Esophagus muscularis mucosa (tissue), 4 donors: ENCODE measurements around the gene ABCC5. TPM values are rescaled to one million over a fixed set of nuclear protein-coding genes. Genes with fewer than 3 reads are reported as not detected.
A peak's percentile ranks its signal among the peaks of the same experiment; 100 is the strongest.
"Not testable (repeated sequence)": the region's sequence is repeated elsewhere in the genome, so short reads cannot be mapped to it uniquely, and the experiment has no call there.

Experiments used
- DNase-seq: peaks from one replicate; pipeline ENCODE4 v3.0.0-alpha.2; 2017; ENCODE audit errors: extremely low spot score
- H3K27ac ChIP-seq, 4 donors: fragments of 200-600 bp; sonication (generic); replicated peaks in 1 of 4; 1 replicate in 3 of 4; 2 replicates in 1 of 4; pipeline ENCODE4 v1.5.1; 2016 to 2019; ENCODE audit warnings: mild to moderate bottlenecking in 1 of 4
- H3K27me3 ChIP-seq, 4 donors: fragments of 200-600 bp; sonication (generic); one replicate each; pipeline versions ENCODE4 v1.5.1 to v1.6.0; 2016 to 2019
- H3K36me3 ChIP-seq, 4 donors: fragments of 200-600 bp; sonication (generic); one replicate each; pipeline ENCODE4 v1.5.1; 2016 to 2019
- H3K4me1 ChIP-seq, 4 donors: fragments of 200-600 bp; sonication (generic); one replicate each; pipeline ENCODE4 v1.5.1; 2016 to 2019
- H3K4me3 ChIP-seq, 4 donors: fragments of 200-600 bp; sonication (generic); 1 replicate in 2 of 4; 2 replicates in 2 of 4; pipeline ENCODE4 v1.5.1; 2016 to 2019; ENCODE audit warnings: mild to moderate bottlenecking in 4 of 4, moderate library complexity in 1 of 4
- H3K9me3 ChIP-seq, 4 donors: fragments of 200-600 bp; sonication (generic); 1 replicate in 3 of 4; 2 replicates in 1 of 4; pipeline ENCODE4 v1.5.1; 2016 to 2019
- CTCF ChIP-seq, 3 experiments: fragments of 200-600 bp in 2 of 3; fragments of 450-650 bp in 1 of 3; sonication (generic) in 2 of 3; IDR thresholded peaks; one replicate each; pipeline ENCODE4 v1.5.1; 2017 to 2019; ENCODE audit warnings: antibody characterized with exemption in 3 of 3, mild to moderate bottlenecking in 2 of 3, moderate library complexity in 1 of 3
- EP300 ChIP-seq: sonication (generic); formaldehyde crosslinking; IDR thresholded peaks from one replicate; pipeline ENCODE4 v1.6.1; 2017; ENCODE audit warnings: antibody characterized with exemption
- POLR2A ChIP-seq: fragments of 450-650 bp; IDR thresholded peaks from one replicate; pipeline ENCODE4 v1.6.1; 2017; ENCODE audit warnings: antibody characterized with exemption, moderate library complexity, mild to moderate bottlenecking, low read depth
- POLR2AphosphoS5 ChIP-seq, 2 donors: sonication (generic); formaldehyde crosslinking; IDR thresholded peaks; one replicate each; pipeline ENCODE4 v1.6.1; 2017; ENCODE audit warnings: antibody characterized with exemption in 2 of 2
- WGBS: methylation state at CpG from one replicate; pipeline ENCODE4 v1.1.5; 2018; 5-methylcytosine and 5-hydroxymethylcytosine counted together
- intact Hi-C: fragments of 100-400 bp; cut with DNase I; formaldehyde crosslinking; loops from one replicate; pipeline ENCODE4 v1.15.1; 2023
- total RNA-seq, 4 donors: library from RNA; depleted of rRNA; stranded (reverse); fragments of >200 nt; gene quantifications; one replicate each; pipeline versions ENCODE4 v1.1.0 to v1.2.1, GENCODE V29; 2016

The ABCC5 gene
- total RNA-seq, 4 donors from 2014 or later = 9.8 to 20.2 (median 17.6) TPM

GRCh38 chr3:184011230-184011876, 6.3 kb downstream of the ABCC5 start:
- peaks cover 6 to 19% (median 10%) of the 10 kb centered on the region in 4 donors for H3K4me1 ChIP-seq
- DNase-seq = no peak
- TF ChIP-seq POLR2AphosphoS5 (IDR thresholded peaks at IDR 0.05) (no peak), POLR2A (no peak), CTCF (IDR thresholded peaks at IDR 0.05) (no peak), EP300 (no peak)
- H3K27ac ChIP-seq = no peak overlapping the region
- no peak overlapping the region for H3K4me3 ChIP-seq
- H3K9me3 ChIP-seq = no peaks in the 10 kb centered on the region
- peaks cover 7 to 51% (median 41%) of the 10 kb centered on the region in 4 donors for H3K36me3 ChIP-seq
- WGBS = 62% methylated on average over 4 of the region's 4 CpGs
- intact Hi-C loops = no loop called here
- no peaks in the 10 kb centered on the region for H3K27me3 ChIP-seq

DNA sequence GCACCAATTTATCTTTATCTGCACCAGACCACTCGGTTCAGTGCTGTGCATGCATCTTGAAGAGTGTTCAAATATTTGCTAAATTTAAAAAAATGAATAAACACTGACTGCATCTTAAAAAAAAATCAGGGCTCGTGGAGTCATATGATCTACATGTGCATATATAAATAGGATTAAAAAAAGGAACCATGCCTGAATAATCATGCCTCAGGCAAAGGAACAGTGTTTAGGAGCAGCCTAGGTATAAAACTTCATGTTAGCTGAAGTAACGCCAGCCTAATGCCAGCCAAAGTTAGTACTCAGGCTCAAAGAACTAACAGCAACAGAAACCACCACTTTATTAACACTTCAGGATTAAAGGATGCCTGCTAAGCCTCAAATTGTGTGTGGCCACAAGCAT, 9.5 kb downstream of the ABCC5 start:
- H3K4me3 ChIP-seq = no peak overlapping the region
- peaks cover 0 to 42% (median 32%) of the 10 kb centered on the region in 4 donors for H3K36me3 ChIP-seq
- peaks cover 11 to 35% (median 18%) of the 10 kb centered on the region in 4 donors for H3K4me1 ChIP-seq
- no peaks in the 10 kb centered on the region for H3K9me3 ChIP-seq
- H3K27ac ChIP-seq = no peak overlapping the region
- H3K27me3 ChIP-seq = no peaks in the 10 kb centered on the region
- WGBS = 50% methylated on average over 3 of the region's 3 CpGs
- no peak for DNase-seq
- no peak for TF ChIP-seq CTCF (IDR thresholded peaks at IDR 0.05)
- TF ChIP-seq POLR2AphosphoS5 (IDR thresholded peaks at IDR 0.05) = no peak
- TF ChIP-seq POLR2A = no peak
- no peak for TF ChIP-seq EP300
- intact Hi-C loops = no loop called here

- H3K4me3 ChIP-seq, DNase-seq, H3K27me3 ChIP-seq, H3K9me3 ChIP-seq, intact Hi-C loops, H3K27ac ChIP-seq: not testable (repeated sequence)
- Histone ChIP-seq H3K4me1 (peaks cover 11 to 37% (median 18%) of the 10 kb centered on the region in 4 donors), H3K36me3 (peaks cover 0 to 37% (median 30%) of the 10 kb centered on the region in 4 donors)
- WGBS = 93% methylated on average over 11 of the region's 11 CpGs
Observed at GRCh38 chr3:184007143-184007813, 10.4 kb downstream of the ABCC5 start.

- intact Hi-C loops = no loop called here
- no peaks in the 10 kb centered on the region for H3K9me3 ChIP-seq
- H3K27me3 ChIP-seq = no peaks in the 10 kb centered on the region
- no peak for DNase-seq
- peaks cover 0 to 25% (median 22%) of the 10 kb centered on the region in 4 donors for H3K36me3 ChIP-seq
- WGBS = 50% methylated on average over 11 of the region's 11 CpGs
- peak overlapping the region in 1 of 4 donors; percentile 1 for H3K27ac ChIP-seq
- peaks cover 11 to 37% (median 18%) of the 10 kb centered on the region in 4 donors for H3K4me1 ChIP-seq
- peak overlapping the region; percentile 17 to 40 (median 24) for H3K4me3 ChIP-seq
- TF ChIP-seq POLR2A (no peak), CTCF (IDR thresholded peaks at IDR 0.05) (no peak), EP300 (no peak), POLR2AphosphoS5 (IDR thresholded peaks at IDR 0.05) (no peak)
Observed at GRCh38 chr3:184005941-184006507, 11.7 kb downstream of the ABCC5 start.

GRCh38 chr3:184004476-184004875, 13.2 kb downstream of the ABCC5 start:
- peaks cover 0 to 21% (median 11%) of the 10 kb centered on the region in 4 donors for H3K36me3 ChIP-seq
- H3K4me3 ChIP-seq = no peak overlapping the region
- 79% methylated on average over 2 of the region's 2 CpGs for WGBS
- TF ChIP-seq POLR2AphosphoS5 (IDR thresholded peaks at IDR 0.05) = no peak
- TF ChIP-seq EP300 = no peak
- no peak for TF ChIP-seq CTCF (IDR thresholded peaks at IDR 0.05)
- TF ChIP-seq POLR2A = no peak
- peaks cover 11 to 37% (median 18%) of the 10 kb centered on the region in 4 donors for H3K4me1 ChIP-seq
- H3K9me3 ChIP-seq = no peaks in the 10 kb centered on the region
- intact Hi-C loops = no loop called here
- no peaks in the 10 kb centered on the region for H3K27me3 ChIP-seq
- H3K27ac ChIP-seq = no peak overlapping the region
- no peak for DNase-seq
